ENCODE results near the gene SSBP2.

GRCh38 chr5:81513473-81513872 lies 237.4 kb downstream of the SSBP2 start:
- TF ChIP-seq CEBPB (IDR thresholded peaks at IDR 0.05) (no peak), EGR1 (IDR thresholded peaks at IDR 0.05) (no peak)
- TF ChIP-seq, protein P1, sequence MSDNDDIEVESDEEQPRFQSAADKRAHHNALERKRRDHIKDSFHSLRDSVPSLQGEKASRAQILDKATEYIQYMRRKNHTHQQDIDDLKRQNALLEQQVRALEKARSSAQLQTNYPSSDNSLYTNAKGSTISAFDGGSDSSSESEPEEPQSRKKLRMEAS (IDR thresholded peaks at IDR 0.05) = no peak

Measured in Ishikawa (cell line).